Adrenal gland (tissue), 12 donors: ENCODE measurements around the gene WDR62. TPM values are rescaled to one million over a fixed set of nuclear protein-coding genes. Genes with fewer than 3 reads are reported as not detected.

Experiments used
- DNase-seq, 7 donors: peaks; one replicate each; pipeline ENCODE4 v3.0.0-alpha.2; 2019 to 2020
- H3K27ac ChIP-seq, 5 donors: fragments of 200-600 bp; sonication (generic) in 4 of 5; 1 replicate in 3 of 5; 2 replicates in 2 of 5; pipeline versions ENCODE4 v1.5.1 to v1.8.0; 2016 to 2020; ENCODE audit warnings: mild to moderate bottlenecking in 1 of 5
- H3K27me3 ChIP-seq: fragments of 200-600 bp; 2 replicates; pipeline ENCODE4 v1.8.0; 2021
- H3K36me3 ChIP-seq, 2 donors: fragments of 200-600 bp; replicated peaks in 1 of 2; 1 replicate in 1 of 2; 2 replicates in 1 of 2; pipeline versions ENCODE4 v1.5.1 to v1.8.0; 2018 to 2022
- H3K4me1 ChIP-seq, 2 donors: fragments of 200-600 bp; replicated peaks in 1 of 2; 1 replicate in 1 of 2; 2 replicates in 1 of 2; pipeline versions ENCODE4 v1.5.1 to v1.8.0; 2018 to 2021
- H3K4me3 ChIP-seq, 4 donors: fragments of 200-600 bp; sonication (generic) in 3 of 4; one replicate each; pipeline ENCODE4 v1.5.1; 2016 to 2018
- H3K9me3 ChIP-seq, 3 donors: fragments of 200-600 bp; sonication (generic) in 1 of 3; replicated peaks in 1 of 3; 1 replicate in 2 of 3; 2 replicates in 1 of 3; pipeline versions ENCODE4 v1.5.1 to v1.8.0; 2016 to 2021
- POLR2A ChIP-seq, 2 donors: fragments of 450-650 bp; IDR thresholded peaks; one replicate each; pipeline ENCODE4 v1.6.1; 2017; ENCODE audit warnings: antibody characterized with exemption in 2 of 2, mild to moderate bottlenecking in 2 of 2, moderate library complexity in 1 of 2
- WGBS, 4 donors: extraction: QIAGEN DNeasy Blood & Tissue Kit in 2 of 4; methylation state at CpG; one replicate each; pipeline versions ENCODE4 v1.1.5 to v1.1.7; 2013 to 2017; 5-methylcytosine and 5-hydroxymethylcytosine counted together
- intact Hi-C, 2 donors: fragments of 100-400 bp; cut with DNase I; formaldehyde crosslinking; loops; one replicate each; pipeline versions ENCODE4 v1.14.1 to v1.15.0; 2022 to 2023
- polyA plus RNA-seq, 3 donors: library from polyadenylated mRNA; stranded (reverse); fragments of 200-250 nt in 2 of 3; fragments of 350-450 nt in 1 of 3; fragmentation: Illumina TruSeq in 1 of 3; extraction: RNeasy Lipid Tissue Mini Kit (QIAGEN cat#74804) in 1 of 3; gene quantifications; one replicate each; pipeline ENCODE4 v1.2.3, GENCODE V29; 2013 to 2014
- total RNA-seq, 9 donors: library from RNA; depleted of rRNA in 4 of 9; stranded (reverse); fragments of >200 nt in 4 of 9; fragments of 120-200 nt in 1 of 9; fragmentation: NEBNext Ultra II Directional in 1 of 9; extraction: Animal tissue kit (Norgen Biotek cat#: 25700) in 1 of 9; gene quantifications; one replicate each; pipeline versions ENCODE4 v1.1.0 to v1.2.4, GENCODE V29; 2013 to 2023
- TF ChIP-seq, protein P1 (sequence below), 6 experiments: fragments of 450-650 bp in 4 of 6; fragments of 200-600 bp in 2 of 6; sonication (generic) in 1 of 6; IDR thresholded peaks; 1 replicate in 5 of 6; 2 replicates in 1 of 6; pipeline versions ENCODE4 v1.5.1 to v1.8.0; 2016 to 2021; ENCODE audit warnings: antibody characterized with exemption in 6 of 6, mild to moderate bottlenecking in 2 of 6, moderate library complexity in 1 of 6
- donor health status: healthy with polysubstance abuse.
- donor health status: Bipolar disorder and iron deficiency.
- donor health status: DM: yes; HTN: yes; CAD: no.
- donor health status: DM: no; HTN: no; CAD: no.
- donor health status: DM: no; HTN: no; CAD: no.
- donor health status: DM: yes; HTN: yes; CAD: no.

WDR62 gene
- total and polyA plus RNA-seq, 12 donors: 0.12 to 2.0 (median 0.70) TPM; not detected in 1

DNA sequence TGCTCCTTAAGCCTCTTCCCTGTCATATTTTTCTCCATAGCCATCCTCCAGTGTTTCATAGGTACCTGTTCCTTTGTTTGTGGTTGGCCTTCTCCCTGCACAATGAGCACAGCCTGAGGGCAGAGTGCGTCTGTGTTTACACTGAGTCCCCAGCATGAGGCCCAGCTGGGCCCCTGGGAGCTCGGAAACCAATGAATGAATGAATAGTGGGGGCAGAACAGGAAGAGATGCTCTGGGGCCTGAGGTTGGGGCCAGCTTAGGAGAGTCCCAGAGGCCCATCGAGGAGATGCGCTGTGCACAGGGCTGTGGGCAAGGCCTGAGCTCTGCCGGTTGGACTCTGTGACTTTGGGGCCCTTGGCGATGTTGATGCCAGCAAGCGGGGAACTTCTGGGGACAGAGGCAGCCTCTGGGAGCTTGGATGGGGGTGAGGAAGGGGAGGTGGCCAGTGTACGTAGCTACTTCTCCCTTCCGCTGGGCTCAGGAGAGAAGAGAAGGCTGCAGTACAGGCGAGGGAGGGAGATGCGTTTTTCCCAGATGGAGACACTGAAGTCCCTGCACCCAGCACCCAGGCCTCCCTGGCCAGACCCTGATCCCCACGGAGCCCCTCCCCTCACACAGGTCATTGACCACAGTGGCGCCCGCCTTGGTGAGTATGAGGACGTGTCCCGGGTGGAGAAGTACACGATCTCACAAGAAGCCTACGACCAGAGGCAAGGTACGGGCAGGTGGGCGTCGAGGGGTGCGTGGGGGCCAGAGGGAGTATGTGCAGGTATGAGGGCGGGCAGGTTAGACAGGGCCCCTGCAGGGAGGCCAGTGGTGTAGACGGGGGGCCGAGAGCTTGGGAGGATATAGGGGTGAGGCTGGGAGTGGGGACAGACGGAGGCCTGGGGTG, 65.6 kb downstream of the WDR62 start:
- WGBS, 4 donors: 83 to 91% (median 87%) methylated on average over 19 to 26 of the region's 26 CpGs
- peaks cover 0 to 13% of the 10 kb centered on the region in 2 donors for H3K4me1 ChIP-seq
- no peak overlapping the region for H3K4me3 ChIP-seq
- intact Hi-C loops: no loop called here
- peaks cover 0 to 73% of the 10 kb centered on the region in 2 donors for H3K36me3 ChIP-seq
- no peak for TF ChIP-seq POLR2A (IDR thresholded peaks at IDR 0.05)
- TF ChIP-seq, protein P1, sequence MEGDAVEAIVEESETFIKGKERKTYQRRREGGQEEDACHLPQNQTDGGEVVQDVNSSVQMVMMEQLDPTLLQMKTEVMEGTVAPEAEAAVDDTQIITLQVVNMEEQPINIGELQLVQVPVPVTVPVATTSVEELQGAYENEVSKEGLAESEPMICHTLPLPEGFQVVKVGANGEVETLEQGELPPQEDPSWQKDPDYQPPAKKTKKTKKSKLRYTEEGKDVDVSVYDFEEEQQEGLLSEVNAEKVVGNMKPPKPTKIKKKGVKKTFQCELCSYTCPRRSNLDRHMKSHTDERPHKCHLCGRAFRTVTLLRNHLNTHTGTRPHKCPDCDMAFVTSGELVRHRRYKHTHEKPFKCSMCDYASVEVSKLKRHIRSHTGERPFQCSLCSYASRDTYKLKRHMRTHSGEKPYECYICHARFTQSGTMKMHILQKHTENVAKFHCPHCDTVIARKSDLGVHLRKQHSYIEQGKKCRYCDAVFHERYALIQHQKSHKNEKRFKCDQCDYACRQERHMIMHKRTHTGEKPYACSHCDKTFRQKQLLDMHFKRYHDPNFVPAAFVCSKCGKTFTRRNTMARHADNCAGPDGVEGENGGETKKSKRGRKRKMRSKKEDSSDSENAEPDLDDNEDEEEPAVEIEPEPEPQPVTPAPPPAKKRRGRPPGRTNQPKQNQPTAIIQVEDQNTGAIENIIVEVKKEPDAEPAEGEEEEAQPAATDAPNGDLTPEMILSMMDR (IDR thresholded peaks at IDR 0.05): no peak
- no peaks in the 10 kb centered on the region for H3K27me3 ChIP-seq
- no peaks in the 10 kb centered on the region for H3K9me3 ChIP-seq
- no peak for DNase-seq
- H3K27ac ChIP-seq: no peak overlapping the region

GRCh38 chr19:36120984-36121358, 66.3 kb downstream of the WDR62 start:
- no peak for TF ChIP-seq POLR2A (IDR thresholded peaks at IDR 0.05)
- TF ChIP-seq, protein P1 (IDR thresholded peaks at IDR 0.05): no peak
- no peak for DNase-seq
- 92 to 94% (median 93%) methylated on average over 18 of the region's 18 CpGs for WGBS, 4 donors
- Histone ChIP-seq H3K27me3 (no peaks in the 10 kb centered on the region), H3K27ac (no peak overlapping the region), H3K4me1 (peaks cover 0 to 11% of the 10 kb centered on the region in 2 donors), H3K36me3 (peaks cover 0 to 80% of the 10 kb centered on the region in 2 donors), H3K9me3 (no peaks in the 10 kb centered on the region), H3K4me3 (no peak overlapping the region)
- intact Hi-C loops: no loop called here

DNA sequence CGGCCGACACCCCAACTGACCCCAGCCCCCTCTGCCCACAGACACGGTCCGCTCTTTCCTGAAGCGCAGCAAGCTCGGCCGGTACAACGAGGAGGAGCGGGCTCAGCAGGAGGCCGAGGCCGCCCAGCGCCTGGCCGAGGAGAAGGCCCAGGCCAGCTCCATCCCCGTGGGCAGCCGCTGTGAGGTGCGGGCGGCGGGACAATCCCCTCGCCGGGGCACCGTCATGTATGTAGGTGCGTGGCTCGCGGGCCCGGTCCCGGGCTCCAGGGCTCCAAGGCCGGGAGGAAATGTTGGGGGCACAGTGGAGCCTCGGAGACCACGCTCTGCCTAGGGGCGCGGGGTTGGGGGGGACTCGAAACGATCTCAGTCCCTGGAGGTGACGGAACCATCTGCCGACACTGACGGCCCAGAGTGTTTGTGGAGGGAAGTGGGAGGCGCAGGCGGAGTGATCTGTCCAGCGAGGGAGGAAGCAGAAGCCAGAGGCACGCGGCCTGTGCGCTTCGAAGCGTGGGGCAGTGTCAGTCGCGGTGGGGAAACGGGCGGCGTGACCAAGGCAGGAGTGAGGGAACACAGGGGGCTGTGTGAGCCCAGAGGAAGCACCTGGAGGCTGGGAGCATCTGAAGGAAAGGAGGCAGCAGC, 66.9 kb downstream of the WDR62 start:
- intact Hi-C loops: no loop called here

DNA sequence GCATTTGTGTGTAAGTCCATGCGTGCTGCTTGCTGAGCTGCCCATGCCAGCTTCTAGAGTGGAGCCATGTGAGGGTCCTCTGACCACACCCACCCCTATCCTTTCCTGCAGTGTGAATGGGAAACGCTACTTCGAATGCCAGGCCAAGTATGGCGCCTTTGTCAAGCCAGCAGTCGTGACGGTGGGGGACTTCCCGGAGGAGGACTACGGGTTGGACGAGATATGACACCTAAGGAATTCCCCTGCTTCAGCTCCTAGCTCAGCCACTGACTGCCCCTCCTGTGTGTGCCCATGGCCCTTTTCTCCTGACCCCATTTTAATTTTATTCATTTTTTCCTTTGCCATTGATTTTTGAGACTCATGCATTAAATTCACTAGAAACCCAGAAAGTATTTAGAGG, 70.9 kb downstream of the WDR62 start:
- 85 to 89% (median 86%) methylated on average over 8 to 9 of the region's 9 CpGs for WGBS, 4 donors
- no peak overlapping the region for H3K27ac ChIP-seq
- H3K36me3 ChIP-seq: peaks cover 0 to 45% of the 10 kb centered on the region in 2 donors
- H3K9me3 ChIP-seq: no peaks in the 10 kb centered on the region
- TF ChIP-seq, protein P1 (IDR thresholded peaks at IDR 0.05): no peak
- no peak for TF ChIP-seq POLR2A (IDR thresholded peaks at IDR 0.05)
- H3K4me3 ChIP-seq: no peak overlapping the region
- intact Hi-C loops: loop anchor here in 1 of 2 donors (5.0 kb wide), 1 partner anchor 47 kb away; no protein-coding TSS in a partner anchor
- no peaks in the 10 kb centered on the region for H3K27me3 ChIP-seq
- peaks cover 0 to 17% of the 10 kb centered on the region in 2 donors for H3K4me1 ChIP-seq
- no peak for DNase-seq

More for the DNA sequence above, 66.9 kb downstream of the WDR62 start:
- H3K27ac ChIP-seq: no peak overlapping the region
- 84 to 90% (median 87%) methylated on average over 37 to 49 of the region's 49 CpGs for WGBS, 4 donors
- peaks cover 0 to 5% of the 10 kb centered on the region in 2 donors for H3K4me1 ChIP-seq
- TF ChIP-seq POLR2A (IDR thresholded peaks at IDR 0.05): no peak
- TF ChIP-seq, protein P1 (IDR thresholded peaks at IDR 0.05): no peak
- H3K4me3 ChIP-seq: no peak overlapping the region
- peaks cover 0 to 80% of the 10 kb centered on the region in 2 donors for H3K36me3 ChIP-seq
- H3K9me3 ChIP-seq: no peaks in the 10 kb centered on the region
- H3K27me3 ChIP-seq: no peaks in the 10 kb centered on the region
- DNase-seq: no peak
